T follicular helper cell (primary cell): ENCODE measurements around the gene SPPL2C.
A peak's percentile ranks its signal among the peaks of the same experiment; 100 is the strongest.
"Not testable (repeated sequence)": the region's sequence is repeated elsewhere in the genome, so short reads cannot be mapped to it uniquely, and the experiment has no call there.

Experiments
- DNase-seq: peaks from one replicate; pipeline ENCODE4 v3.0.0-alpha.2; 2020; ENCODE audit warnings: low read depth

Gene SPPL2C

GRCh38 chr17:45850011-45850410 is 5.3 kb downstream of the SPPL2C start:
- no peak for DNase-seq

- DNase-seq = no peak
Observed at GRCh38 chr17:45850468-45850867, 5.8 kb downstream of the SPPL2C start.

DNA sequence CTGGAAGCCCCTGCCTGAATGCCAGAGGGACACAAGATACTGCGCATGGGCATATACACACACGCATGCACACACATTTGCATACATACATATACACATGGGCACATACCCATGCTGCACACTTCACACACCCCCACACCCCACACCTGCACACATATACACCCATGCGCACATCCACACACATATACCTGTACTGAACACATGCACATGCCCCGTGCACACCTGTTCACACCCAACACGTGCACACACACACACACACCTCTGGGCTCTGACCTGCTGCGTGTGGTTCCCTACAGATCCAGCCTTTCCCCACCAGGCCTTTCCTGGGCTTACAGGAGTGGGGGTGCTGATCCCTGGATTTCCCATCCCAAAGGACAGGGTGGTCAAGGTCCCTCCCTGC is 6.3 kb downstream of the SPPL2C start:
- no peak for DNase-seq

DNA sequence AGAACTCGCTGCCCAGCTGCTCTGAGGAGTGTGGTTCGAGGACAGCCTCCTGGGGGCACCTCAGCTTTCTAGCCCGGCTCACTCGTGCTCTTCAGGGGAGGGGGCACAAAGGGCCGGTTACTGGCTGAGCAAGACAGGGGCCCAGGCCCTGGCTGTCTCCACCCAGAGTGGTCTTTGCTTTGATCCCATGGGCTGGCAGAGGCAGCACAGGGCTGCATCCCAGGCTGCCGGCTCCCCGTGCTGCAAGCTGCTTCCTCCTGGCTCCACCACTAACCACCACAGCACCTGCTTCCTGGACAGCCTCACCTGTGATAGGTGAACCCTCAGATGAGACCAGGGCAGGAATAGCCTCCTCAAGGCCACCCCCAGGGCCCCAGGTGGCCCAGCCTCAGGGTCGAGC is 6.8 kb downstream of the SPPL2C start:
- DNase-seq = no peak

DNA sequence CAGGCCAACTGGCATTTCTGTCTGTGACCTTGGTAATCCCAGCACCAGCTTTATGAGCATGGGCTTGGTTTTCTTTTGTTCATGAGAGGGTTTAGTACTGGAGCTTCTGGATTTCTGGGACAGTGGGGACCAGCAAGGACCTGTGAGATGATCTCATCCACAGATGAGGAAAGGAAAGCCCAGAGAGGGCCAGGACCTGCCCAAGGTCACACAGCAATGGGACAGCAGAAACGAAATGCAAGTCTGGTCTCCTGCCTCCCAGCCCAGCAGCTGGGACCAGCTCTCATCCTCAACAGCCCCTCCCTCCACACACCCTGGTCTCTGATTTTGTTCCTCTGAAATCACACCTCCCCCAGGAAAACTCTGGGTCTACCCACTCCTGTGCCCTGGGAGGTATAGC is 7.2 kb downstream of the SPPL2C start:
- no peak for DNase-seq

DNA sequence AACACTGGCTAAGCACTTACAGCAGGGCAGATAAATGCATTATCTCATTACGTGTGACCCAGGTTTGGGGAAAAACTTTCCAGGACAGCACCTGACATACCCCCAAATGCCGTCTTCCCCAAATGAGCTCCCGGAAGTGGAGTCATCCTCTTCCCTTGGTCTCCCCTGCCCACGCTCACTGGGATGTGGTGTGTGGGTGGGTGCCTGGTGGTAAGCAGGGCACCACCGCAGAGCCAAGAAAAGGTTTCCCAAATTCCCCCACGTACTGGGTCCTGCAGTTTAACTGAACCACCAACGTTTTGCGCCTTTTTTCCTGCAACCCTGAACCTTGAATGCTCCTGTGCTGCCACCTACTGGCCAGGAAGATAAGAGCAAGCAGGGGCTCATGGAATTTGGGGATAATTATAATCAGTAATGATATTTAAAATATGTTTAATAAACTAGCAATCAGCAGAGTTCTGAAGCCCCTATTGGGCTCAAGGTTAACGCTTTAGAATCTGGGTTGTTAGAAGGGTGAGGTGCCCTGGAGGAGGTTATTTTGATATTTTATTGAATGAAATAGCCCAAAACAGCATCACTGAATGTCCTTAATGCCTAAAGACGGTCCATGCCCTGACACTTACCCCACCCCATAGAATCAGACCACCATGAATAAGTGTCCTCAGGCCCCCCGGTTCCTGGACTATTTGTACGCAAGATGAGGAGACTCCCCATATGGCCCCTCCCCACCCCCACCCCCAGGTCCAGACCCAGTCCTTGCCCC is 8.0 kb downstream of the SPPL2C start:
- DNase-seq = peak; percentile 52

DNA sequence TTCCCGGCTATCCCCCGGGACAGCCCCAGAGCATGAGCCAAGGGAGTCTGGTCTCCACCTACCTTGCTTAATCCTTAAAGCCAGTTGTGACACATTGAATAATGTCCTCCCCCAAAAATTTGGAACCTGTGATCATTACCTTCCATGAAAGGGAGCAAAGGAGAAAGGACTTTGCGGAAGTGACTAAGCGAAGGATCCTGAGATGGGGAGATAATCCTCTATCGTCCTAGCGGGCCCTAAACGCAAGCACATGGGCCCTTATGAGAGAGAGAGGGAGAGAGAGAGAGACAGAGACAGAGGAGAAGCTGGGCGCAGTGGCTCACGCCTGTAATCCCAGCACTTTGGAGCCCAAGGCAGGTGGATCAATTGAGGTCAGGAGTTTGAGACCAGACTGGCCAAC is 9.5 kb downstream of the SPPL2C start:
- no peak for DNase-seq

DNA sequence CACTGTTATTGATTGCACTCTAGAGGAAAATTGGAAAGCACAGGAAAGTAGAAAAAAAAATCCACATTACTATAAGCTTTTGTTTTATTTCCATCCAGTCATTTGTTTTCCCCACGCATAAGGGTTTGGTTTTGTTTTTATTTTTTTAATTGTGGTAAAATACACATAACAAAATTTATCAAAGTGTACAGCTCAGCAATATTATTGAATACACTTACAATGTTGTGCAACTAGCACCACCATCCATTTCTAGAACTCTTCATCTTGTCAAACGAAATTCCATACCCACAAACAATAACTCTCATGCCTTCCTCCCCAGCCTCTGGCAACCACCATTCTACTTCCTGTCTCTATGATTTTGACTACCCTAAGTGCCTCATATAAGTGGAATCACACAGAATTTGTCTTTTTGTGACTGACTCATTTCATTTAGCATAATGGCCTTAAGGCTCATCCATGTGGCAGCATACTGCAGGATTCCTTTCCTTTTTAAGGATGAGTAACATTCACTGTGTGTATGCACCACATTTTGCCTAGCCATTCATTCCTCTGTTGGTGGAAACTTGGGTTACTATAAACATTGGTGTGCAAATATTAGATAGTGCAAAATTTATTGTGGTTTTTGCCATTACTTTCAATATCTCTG is 11.1 kb downstream of the SPPL2C start:
- no peak for DNase-seq

GRCh38 chr17:45857977-45858708 is 13.5 kb downstream of the SPPL2C start:
- DNase-seq = no peak

DNA sequence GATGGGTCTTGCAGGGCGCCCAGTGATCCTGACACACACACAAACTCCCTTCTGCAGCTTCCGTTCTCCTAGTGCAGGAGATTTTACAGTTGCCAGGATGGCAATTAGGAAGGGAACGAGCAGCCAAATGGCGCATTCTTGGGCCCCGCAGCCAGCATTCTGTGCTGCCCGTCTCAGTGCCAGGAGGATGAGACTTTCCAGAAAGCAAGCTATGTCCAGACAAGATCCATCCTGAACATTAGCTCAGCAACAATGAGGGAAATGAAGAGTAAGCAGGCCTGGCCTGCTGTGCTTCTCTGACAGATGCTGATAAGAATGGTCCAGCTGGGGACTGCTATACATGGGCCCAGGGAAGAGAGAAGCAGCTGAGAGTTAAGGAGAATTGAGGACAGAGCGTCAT is 16.5 kb downstream of the SPPL2C start:
- DNase-seq = no peak

DNA sequence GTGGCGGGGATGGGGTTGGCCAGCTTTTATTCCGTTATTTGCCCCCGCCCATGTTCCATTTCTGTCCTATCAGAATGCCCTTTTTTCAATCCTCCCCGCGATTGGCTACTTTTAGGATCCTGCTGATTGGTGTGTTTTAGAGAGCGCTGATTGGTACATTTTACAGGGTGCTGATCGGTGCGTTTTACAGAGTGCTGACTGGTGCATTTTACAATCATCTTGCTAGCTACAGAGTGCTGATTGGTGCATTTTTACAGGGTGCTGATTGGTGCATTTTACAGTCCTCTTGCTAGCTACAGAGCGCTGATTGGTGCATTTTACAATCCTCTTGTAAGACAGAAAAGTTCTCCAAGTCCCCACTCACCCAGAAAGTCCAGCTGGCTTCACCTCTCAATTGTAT is 17.4 kb downstream of the SPPL2C start:
- not testable (repeated sequence) for DNase-seq

GRCh38 chr17:45863857-45864654 is 19.4 kb downstream of the SPPL2C start:
- DNase-seq = no peak

- DNase-seq = no peak
Observed at GRCh38 chr17:45867171-45867570, 22.5 kb downstream of the SPPL2C start.

GRCh38 chr17:45867702-45868101 is 23.0 kb downstream of the SPPL2C start:
- DNase-seq = no peak

GRCh38 chr17:45868276-45868675 is 23.6 kb downstream of the SPPL2C start:
- no peak for DNase-seq

- no peak for DNase-seq
Observed at GRCh38 chr17:45869676-45870341, 25.1 kb downstream of the SPPL2C start.

DNA sequence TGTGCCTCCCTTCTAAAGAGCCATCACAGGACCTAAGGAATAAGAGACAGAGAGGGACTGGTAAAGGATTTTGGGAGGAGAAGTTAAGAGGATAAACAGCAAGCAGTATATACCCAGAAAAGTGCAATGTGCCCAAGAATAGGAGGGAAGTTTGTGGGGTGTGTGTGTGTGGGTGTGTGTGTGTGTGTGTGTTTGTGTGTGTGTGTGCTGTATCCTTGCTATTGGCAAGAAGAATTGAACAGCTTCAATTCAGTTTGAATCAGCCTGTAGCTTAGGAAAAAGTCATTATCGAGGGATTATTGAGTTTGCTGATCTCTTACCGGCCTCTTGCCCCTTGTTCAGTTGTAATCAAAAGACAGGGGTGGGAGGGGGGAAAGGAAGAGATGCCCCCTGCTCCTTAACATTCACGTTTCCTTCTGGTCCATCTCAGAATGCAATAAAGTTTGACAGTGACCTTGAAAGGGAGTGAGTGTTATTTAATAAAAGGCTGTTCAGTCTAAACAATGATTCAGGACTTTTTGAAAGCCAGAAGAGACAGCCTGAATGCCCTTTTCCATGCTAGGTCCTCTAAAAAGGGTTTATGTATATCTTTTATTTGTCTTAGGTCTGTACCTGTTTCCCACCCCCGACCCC is 25.8 kb downstream of the SPPL2C start:
- DNase-seq = no peak

DNA sequence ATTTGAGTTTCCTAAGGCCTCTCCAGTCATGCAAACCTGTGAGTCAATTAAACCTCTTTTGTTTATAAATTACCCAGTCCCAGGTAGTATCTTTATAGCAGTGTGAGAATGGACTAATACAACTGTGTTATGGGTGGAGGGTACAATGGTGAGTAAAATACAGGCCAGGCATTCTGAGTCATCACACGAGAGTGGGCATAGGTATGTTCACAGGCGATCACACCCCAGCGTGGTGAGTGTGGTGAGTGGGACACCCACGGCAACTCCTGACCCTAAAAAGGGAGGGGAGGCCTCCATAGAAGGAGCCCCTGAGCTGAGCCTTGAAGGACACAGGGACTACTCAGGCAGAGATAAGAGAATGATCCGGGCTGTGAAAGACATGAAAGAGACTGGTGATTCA is 27.0 kb downstream of the SPPL2C start:
- no peak for DNase-seq

- peak; percentile 22 for DNase-seq
Observed at GRCh38 chr17:45873728-45874127, 29.0 kb downstream of the SPPL2C start.

DNA sequence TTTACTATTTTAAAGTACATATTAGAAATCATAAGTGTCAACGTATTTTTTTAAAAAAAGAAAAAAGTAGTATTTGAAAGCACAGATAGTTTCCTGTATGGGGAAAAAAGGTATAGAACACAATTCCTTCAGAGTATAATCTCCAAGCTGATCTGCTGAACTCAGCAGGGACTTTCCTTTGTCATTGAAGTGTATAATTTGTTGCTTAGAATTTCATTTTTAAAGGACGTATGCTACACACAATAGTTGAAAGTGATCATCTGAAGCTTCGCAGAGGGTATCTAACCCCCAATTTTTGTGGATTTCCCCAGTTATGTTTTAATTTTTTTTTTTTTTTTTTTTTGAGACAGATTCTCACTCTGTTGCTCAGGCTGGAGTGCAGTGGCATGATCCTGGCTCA is 29.5 kb downstream of the SPPL2C start:
- DNase-seq = no peak

DNA sequence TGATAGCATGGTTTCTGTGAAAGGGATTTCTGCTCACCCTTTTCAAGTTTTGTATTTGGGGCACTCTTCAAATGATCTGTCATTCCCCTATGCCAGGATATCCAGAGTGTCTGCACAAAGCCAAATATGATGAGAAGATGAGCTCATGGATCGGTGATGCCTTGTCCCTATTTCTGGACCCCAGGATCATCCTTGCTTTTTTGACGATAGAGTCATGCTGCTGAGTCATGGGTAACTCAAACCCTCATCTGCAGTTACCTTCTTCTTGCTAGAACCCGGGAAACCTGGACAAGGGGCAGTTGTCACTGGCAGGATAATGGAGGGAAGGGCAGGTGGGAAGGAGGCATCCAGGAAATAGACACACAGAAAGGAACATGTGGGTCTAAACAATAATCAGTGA is 31.9 kb downstream of the SPPL2C start:
- no peak for DNase-seq
